H1 (cell line): ENCODE measurements around the gene RERE.

ENCODE experiments used
- ATF2 ChIP-seq: IDR thresholded peaks from 2 replicates; pipeline ENCODE4 v1.6.1; 2012; ENCODE audit warnings: low read length, inconsistent platforms
- BCL11A ChIP-seq, 2 experiments: IDR thresholded peaks; one replicate each; pipeline ENCODE4 v1.6.1; 2011; ENCODE audit warnings: low read depth in 2 of 2, low read length in 2 of 2, mild to moderate bottlenecking in 2 of 2
- CTCF ChIP-seq, 3 experiments: IDR thresholded peaks; 1 replicate in 2 of 3; 2 replicates in 1 of 3; pipeline versions ENCODE4 v1.5.1 to v1.6.1; 2011; ENCODE audit warnings: low read length in 3 of 3, mild to moderate bottlenecking in 3 of 3, inconsistent platforms in 2 of 3, low read depth in 1 of 3, moderate library complexity in 1 of 3; ENCODE audit not compliant: insufficient read depth in 1 of 3; ENCODE audit errors: control extremely low read depth in 1 of 3
- E2F6 ChIP-seq: IDR thresholded peaks from 2 replicates; pipeline ENCODE4 v1.6.1; 2012; ENCODE audit warnings: inconsistent platforms
- EZH2 ChIP-seq: fragments of 200-600 bp; sonication (generic); IDR thresholded peaks from 2 replicates; pipeline ENCODE4 v1.7.1; 2012; ENCODE audit warnings: low read depth, mild to moderate bottlenecking, moderate library complexity, low read length, inconsistent platforms; ENCODE audit not compliant: severe bottlenecking
- MAX ChIP-seq: IDR thresholded peaks from 2 replicates; pipeline ENCODE4 v1.6.1; 2012; ENCODE audit warnings: inconsistent platforms
- PHF8 ChIP-seq: fragments of 200-600 bp; sonication (generic); conservative IDR thresholded peaks from 2 replicates; pipeline ENCODE4 v1.7.1; 2012; ENCODE audit warnings: low read depth, mild to moderate bottlenecking, inconsistent platforms, low read length, moderate library complexity
- POLR2A ChIP-seq, 2 experiments: IDR thresholded peaks; 1 replicate in 1 of 2; 2 replicates in 1 of 2; pipeline ENCODE4 v1.6.1; 2011; ENCODE audit warnings: low read depth in 2 of 2, low read length in 2 of 2, mild to moderate bottlenecking in 2 of 2; ENCODE audit errors: control extremely low read depth in 1 of 2
- POLR2AphosphoS5 ChIP-seq: IDR thresholded peaks from 2 replicates; pipeline ENCODE4 v1.6.1; 2011; ENCODE audit warnings: low read depth, low read length
- TCF12 ChIP-seq: IDR thresholded peaks from 2 replicates; pipeline ENCODE4 v1.6.1; 2011; ENCODE audit warnings: low read depth, mild to moderate bottlenecking, low read length

GRCh38 chr1:8447616-8448150, 369.8 kb downstream of the RERE start:
- no peak for TF ChIP-seq E2F6
- TF ChIP-seq TCF12, result no peak
- TF ChIP-seq CTCF (IDR thresholded peaks at IDR 0.05; ENCODE audit: control extremely low read depth in 1 of 3, insufficient read depth in 1 of 3, low read depth in 1 of 3, low read length in 3 of 3), result no peak
- no peak for TF ChIP-seq MAX
- no peak for TF ChIP-seq BCL11A (IDR thresholded peaks at IDR 0.05; ENCODE audit: low read depth in 2 of 2, low read length in 2 of 2)
- TF ChIP-seq ATF2, result no peak
- TF ChIP-seq POLR2AphosphoS5, result no peak
- no peak for TF ChIP-seq POLR2A (IDR thresholded peaks at IDR 0.05; ENCODE audit: control extremely low read depth in 1 of 2, low read depth in 2 of 2, low read length in 2 of 2)
- TF ChIP-seq PHF8, result no peak
- no peak for TF ChIP-seq EZH2
